ENCODE measurements around the gene TTC39C. TPM values are rescaled to one million over a fixed set of nuclear protein-coding genes. Genes with fewer than 3 reads are reported as not detected.

The TTC39C gene
- total RNA-seq, 1 experiment from 2014 or later: 24.0 TPM

DNA sequence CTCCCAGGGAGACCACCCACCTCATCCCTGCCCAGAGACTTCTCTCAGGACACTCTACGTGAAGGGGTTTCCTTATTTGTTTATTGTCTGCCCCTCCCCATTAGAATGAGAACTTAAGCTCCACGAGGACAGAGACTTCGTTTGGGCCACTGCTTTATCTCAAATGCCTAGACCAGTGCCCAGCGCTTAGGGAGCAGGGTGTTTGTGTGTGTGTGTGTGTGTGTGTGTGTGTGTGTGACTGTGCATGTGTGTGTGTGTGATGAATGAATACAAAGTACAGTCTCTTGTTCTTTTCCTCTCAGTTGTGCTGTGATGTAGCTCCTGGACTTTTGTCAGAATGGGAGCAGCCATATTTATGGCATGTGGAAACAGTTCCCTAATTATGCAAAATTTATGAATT, 89.9 kb downstream of the TTC39C start:
- TF ChIP-seq, protein P1, sequence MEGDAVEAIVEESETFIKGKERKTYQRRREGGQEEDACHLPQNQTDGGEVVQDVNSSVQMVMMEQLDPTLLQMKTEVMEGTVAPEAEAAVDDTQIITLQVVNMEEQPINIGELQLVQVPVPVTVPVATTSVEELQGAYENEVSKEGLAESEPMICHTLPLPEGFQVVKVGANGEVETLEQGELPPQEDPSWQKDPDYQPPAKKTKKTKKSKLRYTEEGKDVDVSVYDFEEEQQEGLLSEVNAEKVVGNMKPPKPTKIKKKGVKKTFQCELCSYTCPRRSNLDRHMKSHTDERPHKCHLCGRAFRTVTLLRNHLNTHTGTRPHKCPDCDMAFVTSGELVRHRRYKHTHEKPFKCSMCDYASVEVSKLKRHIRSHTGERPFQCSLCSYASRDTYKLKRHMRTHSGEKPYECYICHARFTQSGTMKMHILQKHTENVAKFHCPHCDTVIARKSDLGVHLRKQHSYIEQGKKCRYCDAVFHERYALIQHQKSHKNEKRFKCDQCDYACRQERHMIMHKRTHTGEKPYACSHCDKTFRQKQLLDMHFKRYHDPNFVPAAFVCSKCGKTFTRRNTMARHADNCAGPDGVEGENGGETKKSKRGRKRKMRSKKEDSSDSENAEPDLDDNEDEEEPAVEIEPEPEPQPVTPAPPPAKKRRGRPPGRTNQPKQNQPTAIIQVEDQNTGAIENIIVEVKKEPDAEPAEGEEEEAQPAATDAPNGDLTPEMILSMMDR (conservative IDR thresholded peaks at IDR 0.05; ENCODE audit: low read depth, low read length): no peak
- no peak for TF ChIP-seq EZH2 (IDR thresholded peaks at IDR 0.05; ENCODE audit: borderline replicate concordance, low read depth, low read length, poor library complexity, severe bottlenecking)
- H3K27ac ChIP-seq (ENCODE audit: low read depth, low read length, poor library complexity, severe bottlenecking): no peak overlapping the region
- no peaks in the 10 kb centered on the region for H3K4me1 ChIP-seq (ENCODE audit: insufficient read depth, low read length, poor library complexity, severe bottlenecking)
- ChIA-PET POLR2A (ENCODE audit: low non-redundant PET) (interaction anchor here (0.6 kb wide), 1 partner anchor 118 kb away, joined by 4 read pairs; no protein-coding TSS in a partner anchor), CTCF (interaction anchor here (0.6 kb wide), 1 partner anchor 90 kb away, joined by 4 read pairs; no protein-coding TSS in a partner anchor)
- BruUV-seq (replicated peaks): no TSS peak
- no peaks in the 10 kb centered on the region for H3K36me3 ChIP-seq (ENCODE audit: insufficient read depth, low read length, poor library complexity, severe bottlenecking)
- intact Hi-C loops (cut with micrococcal nuclease; ENCODE audit: unreplicated experiment): no loop called here
- H3K9me3 ChIP-seq (ENCODE audit: low read depth, low read length, poor library complexity, severe bottlenecking): no peaks in the 10 kb centered on the region
- no peak overlapping the region for H3K4me3 ChIP-seq (ENCODE audit: low read depth, low read length, poor library complexity, severe bottlenecking)
- H3K27me3 ChIP-seq (replicated peaks; ENCODE audit: insufficient read depth, low read depth, low read length, poor library complexity): no peaks in the 10 kb centered on the region
- DNase-seq (ENCODE audit: low spot score): no peak

DNA sequence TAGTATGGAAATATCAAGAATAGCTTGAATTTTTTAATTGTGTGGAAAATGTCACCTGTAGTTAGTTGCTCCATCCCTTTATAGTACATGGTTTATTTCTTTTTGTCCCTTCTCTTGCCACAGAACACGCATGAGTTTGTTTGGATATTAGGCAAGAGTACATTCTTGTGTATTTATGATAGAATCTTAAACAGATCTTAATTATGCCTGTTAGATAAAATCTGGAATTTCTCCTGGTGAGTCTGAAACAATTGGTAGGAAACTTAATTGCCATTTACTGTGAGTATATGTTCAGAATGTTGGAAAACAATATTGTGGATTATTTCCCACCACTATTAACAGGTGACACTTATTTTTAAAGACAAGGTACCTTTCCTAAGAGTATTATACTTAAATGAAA, 94.1 kb downstream of the TTC39C start:
- Histone ChIP-seq H3K4me3 (ENCODE audit: low read depth, low read length, poor library complexity, severe bottlenecking) (no peak overlapping the region), H3K4me1 (ENCODE audit: insufficient read depth, low read length, poor library complexity, severe bottlenecking) (no peaks in the 10 kb centered on the region), H3K27me3 (replicated peaks; ENCODE audit: insufficient read depth, low read depth, low read length, poor library complexity) (no peaks in the 10 kb centered on the region), H3K27ac (ENCODE audit: low read depth, low read length, poor library complexity, severe bottlenecking) (no peak overlapping the region), H3K9me3 (ENCODE audit: low read depth, low read length, poor library complexity, severe bottlenecking) (no peaks in the 10 kb centered on the region), H3K36me3 (ENCODE audit: insufficient read depth, low read length, poor library complexity, severe bottlenecking) (no peaks in the 10 kb centered on the region)
- no peak for TF ChIP-seq EZH2 (IDR thresholded peaks at IDR 0.05; ENCODE audit: borderline replicate concordance, low read depth, low read length, poor library complexity, severe bottlenecking)
- TF ChIP-seq, protein P1 (conservative IDR thresholded peaks at IDR 0.05; ENCODE audit: low read depth, low read length): no peak
- intact Hi-C loops (cut with micrococcal nuclease; ENCODE audit: unreplicated experiment): no loop called here
- no peak for DNase-seq (ENCODE audit: low spot score)
- no TSS peak for BruUV-seq (replicated peaks)
- ChIA-PET CTCF (no interaction called here), POLR2A (ENCODE audit: low non-redundant PET) (no interaction called here)

DNA sequence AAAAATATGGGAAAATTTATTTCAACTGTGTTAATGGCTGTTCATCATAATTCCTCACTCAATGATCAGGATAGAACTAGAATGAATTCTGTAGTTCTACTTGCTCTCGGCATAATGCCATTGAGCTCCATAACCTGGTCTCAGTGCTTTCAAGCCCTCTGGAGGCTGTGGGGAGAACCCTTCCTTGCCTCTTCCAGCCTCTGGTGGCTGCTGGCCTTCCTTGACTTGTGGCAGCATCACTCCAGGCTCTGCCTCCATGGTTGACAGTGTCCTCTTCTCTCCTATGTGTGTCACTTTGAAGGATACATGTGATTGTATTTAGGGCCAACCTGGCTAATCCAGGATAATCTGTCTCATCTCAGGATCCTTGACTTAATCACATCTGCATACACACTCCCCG, 97.4 kb downstream of the TTC39C start:
- ChIA-PET CTCF (no interaction called here), POLR2A (ENCODE audit: low non-redundant PET) (no interaction called here)
- Histone ChIP-seq H3K27me3 (replicated peaks; ENCODE audit: insufficient read depth, low read depth, low read length, poor library complexity) (no peaks in the 10 kb centered on the region), H3K4me3 (ENCODE audit: low read depth, low read length, poor library complexity, severe bottlenecking) (no peak overlapping the region), H3K27ac (ENCODE audit: low read depth, low read length, poor library complexity, severe bottlenecking) (no peak overlapping the region), H3K4me1 (ENCODE audit: insufficient read depth, low read length, poor library complexity, severe bottlenecking) (peaks cover 3% of the 10 kb centered on the region), H3K9me3 (ENCODE audit: low read depth, low read length, poor library complexity, severe bottlenecking) (no peaks in the 10 kb centered on the region), H3K36me3 (ENCODE audit: insufficient read depth, low read length, poor library complexity, severe bottlenecking) (no peaks in the 10 kb centered on the region)
- no TSS peak for BruUV-seq (replicated peaks)
- no peak for TF ChIP-seq EZH2 (IDR thresholded peaks at IDR 0.05; ENCODE audit: borderline replicate concordance, low read depth, low read length, poor library complexity, severe bottlenecking)
- TF ChIP-seq, protein P1 (conservative IDR thresholded peaks at IDR 0.05; ENCODE audit: low read depth, low read length): no peak
- intact Hi-C loops (cut with micrococcal nuclease; ENCODE audit: unreplicated experiment): loop anchor here (10.0 kb wide), 2 partner anchors 47 to 157 kb away; no protein-coding TSS in a partner anchor
- DNase-seq (ENCODE audit: low spot score): no peak
